HEK293T (cell line): ENCODE data around the gene FAM200A.

ENCODE experiments used
- ELF4 ChIP-seq: fragments of 450-650 bp; IDR thresholded peaks from 2 replicates; pipeline ENCODE4 v1.6.1; 2017; ENCODE audit warnings: antibody characterized with exemption
- FOXA1 ChIP-seq: fragments of 450-650 bp; IDR thresholded peaks from 2 replicates; pipeline ENCODE4 v1.6.1; 2016; ENCODE audit warnings: mild to moderate bottlenecking
- FOXM1 ChIP-seq: fragments of 450-650 bp; IDR thresholded peaks from 2 replicates; pipeline ENCODE4 v1.6.1; 2017; ENCODE audit warnings: mild to moderate bottlenecking, borderline replicate concordance
- L3MBTL2 ChIP-seq: fragments of 450-650 bp; conservative IDR thresholded peaks from 2 replicates; pipeline ENCODE4 v1.6.1; 2016; ENCODE audit warnings: mild to moderate bottlenecking
- ZNF384 ChIP-seq: fragments of 450-650 bp; IDR thresholded peaks from 2 replicates; pipeline ENCODE4 v1.6.1; 2016

DNA sequence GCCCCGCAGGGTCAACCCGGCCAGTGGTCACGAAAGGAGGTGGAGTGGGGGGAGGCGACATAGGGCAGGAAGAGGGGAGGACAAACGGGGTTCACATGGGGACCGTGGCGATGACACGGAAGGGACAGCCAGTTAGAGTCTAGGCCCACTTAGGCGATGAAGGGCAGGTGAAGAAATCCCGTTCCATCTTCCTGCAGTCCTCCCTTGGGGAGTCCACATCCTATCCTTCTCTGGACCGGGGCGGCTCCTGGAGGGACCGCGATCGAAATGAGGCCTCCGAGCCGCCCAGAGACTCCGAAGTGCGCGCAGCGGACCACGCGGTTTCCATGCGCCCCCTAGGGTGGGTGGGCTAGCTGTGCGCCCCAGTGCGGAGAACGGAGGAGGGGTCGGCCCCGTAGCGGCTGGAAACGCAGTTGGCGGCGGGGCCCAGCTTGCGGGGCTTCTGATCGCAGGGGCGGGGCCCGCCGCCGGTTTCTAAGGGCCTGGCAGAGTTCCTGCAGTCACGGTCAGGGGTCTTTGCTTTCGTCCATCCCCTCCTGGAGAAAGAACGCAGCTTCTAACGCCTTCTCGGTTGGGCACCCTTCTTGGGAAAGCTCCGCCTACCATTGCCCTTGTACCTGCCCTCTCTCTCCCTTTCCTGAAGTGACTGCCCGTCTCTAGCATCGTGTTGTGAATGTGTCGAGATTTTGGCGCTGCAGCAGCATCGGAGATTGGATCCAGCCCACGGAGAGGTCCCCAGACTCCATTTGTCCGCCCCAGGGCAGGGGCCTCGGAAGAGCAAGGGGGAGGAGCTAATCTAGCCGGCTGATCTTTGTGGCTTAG lies 28.3 kb upstream of the FAM200A start:
- no peak for TF ChIP-seq ZNF384
- TF ChIP-seq FOXM1, result no peak
- TF ChIP-seq L3MBTL2, result no peak
- TF ChIP-seq FOXA1, result no peak
- TF ChIP-seq ELF4, result no peak
